GM18519 (cell line): ENCODE results near the gene ANKRD33.

ENCODE experiments used
- ATAC-seq: cut with Tn5 transposase; IDR thresholded peaks from one replicate; pipeline ENCODE4 v1.9.1; 2021; ENCODE audit warnings: mild to moderate bottlenecking, moderate library complexity; ENCODE audit not compliant: unreplicated experiment, low FRiP score

ANKRD33 gene, protein sequence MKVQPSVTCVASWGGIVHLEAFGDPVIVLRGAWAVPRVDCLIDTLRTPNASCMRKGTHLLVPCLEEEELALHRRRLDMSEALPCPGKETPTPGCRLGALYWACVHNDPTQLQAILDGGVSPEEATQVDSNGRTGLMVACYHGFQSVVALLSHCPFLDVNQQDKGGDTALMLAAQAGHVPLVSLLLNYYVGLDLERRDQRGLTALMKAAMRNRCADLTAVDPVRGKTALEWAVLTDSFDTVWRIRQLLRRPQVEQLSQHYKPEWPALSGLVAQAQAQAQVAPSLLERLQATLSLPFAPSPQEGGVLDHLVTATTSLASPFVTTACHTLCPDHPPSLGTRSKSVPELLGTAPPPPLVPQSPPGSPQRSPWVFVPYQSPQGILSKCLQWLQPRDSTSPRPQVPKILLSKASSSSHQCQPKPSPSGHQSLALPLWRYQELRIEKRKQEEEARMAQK

GRCh38 chr12:51887476-51888315, at the start of gene ANKRD33:
ANKRD33 (plus strand) TSS chr12:51888103; CDS start chr12:51888187, 84 bp downstream.
- no peak for ATAC-seq

DNA sequence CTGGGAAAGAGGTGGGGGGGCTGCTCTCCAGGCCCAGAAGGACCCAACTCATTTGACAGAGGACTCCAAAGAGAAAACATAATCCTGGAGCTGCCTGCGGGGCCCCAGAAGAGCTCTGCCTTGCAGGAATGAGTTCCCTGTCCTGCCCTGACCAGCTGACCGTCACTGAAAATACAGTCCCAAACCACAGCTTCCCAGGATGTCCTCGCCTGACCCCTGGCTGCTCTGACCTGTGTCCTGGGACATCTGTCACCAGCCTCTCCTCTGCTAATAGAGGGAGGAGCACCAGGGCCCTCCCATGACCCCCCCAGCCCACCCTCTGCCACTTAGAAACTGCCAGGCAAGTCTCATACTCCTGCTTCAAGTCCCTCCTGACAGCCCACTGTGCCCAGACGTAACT, 49.1 kb upstream of the ANKRD33 start:
- ATAC-seq: no peak

DNA sequence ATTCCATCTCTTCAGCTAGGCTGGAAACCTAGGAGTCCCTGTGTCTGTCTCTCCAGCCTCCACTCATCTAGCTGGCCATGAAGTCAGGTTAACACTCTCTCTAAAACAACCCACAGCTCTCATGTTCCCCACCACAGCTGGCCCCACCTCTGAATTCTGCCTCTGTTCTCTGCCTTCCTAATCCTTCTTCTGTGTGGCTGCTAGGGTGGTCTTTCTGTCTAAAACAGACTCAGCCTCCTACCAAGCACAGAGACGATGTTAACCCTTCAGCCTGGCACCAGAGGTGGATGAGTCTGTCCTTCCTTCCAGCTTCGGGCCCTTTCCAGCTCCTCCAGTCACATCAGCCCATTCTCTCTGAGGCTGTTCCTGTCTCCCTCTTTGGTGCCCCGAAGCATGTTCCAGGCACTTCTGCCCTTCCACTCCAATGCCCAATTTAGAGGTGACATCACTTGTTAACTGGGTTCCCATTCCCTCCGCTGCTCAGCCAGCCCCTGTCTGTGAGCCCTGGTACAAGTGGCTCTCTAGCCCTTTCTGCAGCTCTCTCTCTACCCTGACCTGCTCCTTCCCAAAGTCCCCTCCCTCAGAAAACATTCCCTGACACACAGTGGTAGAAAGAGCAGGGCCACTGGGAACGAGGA, 48.5 kb upstream of the ANKRD33 start:
- no peak for ATAC-seq

DNA sequence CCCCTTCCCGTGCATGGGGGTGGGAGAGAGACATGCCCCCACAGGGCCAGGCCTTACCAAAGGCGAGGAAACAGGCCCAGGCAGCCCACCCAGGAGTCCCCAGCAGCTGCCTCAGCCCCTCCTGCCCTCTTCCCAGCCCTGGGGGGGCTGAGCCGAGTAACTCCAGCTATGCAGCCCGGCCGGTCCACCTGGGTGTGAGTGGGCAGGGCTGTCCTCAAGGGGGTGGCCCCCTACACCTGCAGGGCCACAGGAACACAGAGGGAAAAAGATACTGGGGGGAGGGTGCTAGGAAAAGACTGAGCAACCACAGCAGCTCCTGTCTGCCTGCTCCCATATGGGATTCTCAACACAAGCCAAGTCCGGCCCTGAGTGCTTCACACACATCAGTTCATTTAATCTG, 46.9 kb upstream of the ANKRD33 start:
- ATAC-seq: no peak

DNA sequence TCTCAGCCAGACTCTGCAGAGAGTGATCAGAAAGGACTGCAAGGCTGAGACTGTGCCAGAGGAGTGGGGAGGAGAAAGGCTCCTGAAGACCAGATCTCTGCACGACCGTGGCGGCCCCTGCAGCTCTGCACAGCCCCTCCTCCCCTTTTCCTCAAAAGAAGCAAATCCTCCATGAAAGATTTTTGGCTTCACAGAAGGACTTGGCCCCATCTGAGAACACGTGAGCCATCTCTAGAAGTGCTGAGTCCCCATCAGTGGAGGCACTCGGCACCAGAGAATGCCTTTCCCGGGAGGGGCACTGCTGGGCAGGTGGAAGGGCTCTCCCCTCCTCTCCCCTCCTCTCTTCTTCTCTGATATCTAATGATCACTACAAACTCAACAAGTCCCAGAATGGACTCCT, 46.2 kb upstream of the ANKRD33 start:
- no peak for ATAC-seq

- ATAC-seq: no peak
These were observed 43.0 kb upstream of the ANKRD33 start for GRCh38 chr12:51844854-51845253.

- no peak for ATAC-seq
These were observed 42.4 kb upstream of the ANKRD33 start for GRCh38 chr12:51845482-51845881.

- no peak for ATAC-seq
These were observed 41.6 kb upstream of the ANKRD33 start for GRCh38 chr12:51846271-51846691.

GRCh38 chr12:51846911-51847642, 40.8 kb upstream of the ANKRD33 start:
- ATAC-seq: no peak

GRCh38 chr12:51847643-51848325, 40.1 kb upstream of the ANKRD33 start:
- no peak for ATAC-seq

DNA sequence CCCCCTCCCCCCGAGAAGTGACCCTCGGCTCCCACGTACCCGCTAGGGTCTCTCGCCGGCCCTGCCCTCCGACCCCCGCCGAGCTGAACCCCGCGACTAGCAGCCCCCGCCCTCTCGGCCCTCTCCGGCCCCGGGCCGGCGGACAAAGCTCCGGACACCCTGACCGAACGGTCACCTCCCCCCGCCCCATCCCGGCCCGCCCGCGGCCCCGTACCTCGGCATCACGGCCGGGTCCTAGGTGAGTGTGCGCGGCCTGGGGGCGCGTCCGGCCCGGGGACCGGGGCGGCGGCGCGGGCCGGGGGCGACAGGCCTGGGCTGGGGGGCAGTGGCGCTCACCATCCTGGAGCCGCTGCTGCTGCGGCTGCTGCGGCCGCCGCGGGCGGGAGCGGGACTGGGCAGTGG, 39.6 kb upstream of the ANKRD33 start, which contains the start of gene FIGNL2:
Gene FIGNL2, minus strand, starts transcription at position 393 of the 402 bp plus-strand sequence. CDS start 26,305 bp downstream, outside the sequence.
- ATAC-seq: no peak

DNA sequence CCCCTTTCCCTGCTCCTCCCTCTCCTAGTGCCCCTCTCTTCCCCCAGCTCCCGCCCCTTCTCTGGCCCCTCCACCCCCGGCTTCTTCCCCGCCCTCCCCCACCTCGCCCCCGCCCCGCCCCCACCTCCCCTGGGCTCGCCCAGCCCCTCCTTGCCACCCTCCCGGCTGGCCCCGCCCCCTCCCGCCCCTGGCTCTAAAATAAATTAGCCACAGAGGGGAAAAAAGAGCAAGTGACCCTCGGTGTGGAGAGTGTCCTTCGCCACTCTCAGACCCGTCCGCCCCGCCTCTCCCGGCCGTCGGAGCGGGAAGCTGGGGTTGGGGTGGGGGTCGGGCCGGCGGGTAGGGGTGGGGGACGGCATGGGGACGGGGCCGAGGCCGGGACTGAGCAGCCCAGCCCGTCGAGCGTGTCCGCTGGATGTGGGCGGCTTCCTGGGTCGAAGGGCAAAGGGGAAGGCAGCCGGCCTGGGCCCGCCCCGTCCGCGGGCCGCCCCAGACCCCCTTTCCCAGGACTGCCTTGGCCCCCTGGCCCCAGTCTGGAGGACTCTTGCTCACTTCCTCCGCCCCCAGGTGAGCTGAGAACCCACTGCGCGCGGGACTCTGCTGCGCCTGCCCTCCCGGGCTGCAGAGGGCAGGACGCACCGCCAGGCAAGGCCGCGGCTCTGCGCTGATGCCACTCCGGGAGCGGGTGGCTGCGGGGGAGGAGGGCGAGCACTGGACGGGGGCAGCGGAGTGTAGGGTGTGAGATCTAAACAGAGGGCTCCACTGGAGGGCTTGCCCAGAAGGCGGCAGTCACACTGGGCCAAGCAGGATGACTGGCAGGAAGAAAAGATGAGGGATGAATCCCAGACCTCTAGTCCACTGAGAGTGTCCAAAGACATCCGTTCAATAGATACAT, 38.8 kb upstream of the ANKRD33 start:
- no peak for ATAC-seq

- no peak for ATAC-seq
These were observed 37.6 kb upstream of the ANKRD33 start for GRCh38 chr12:51850081-51850964.

DNA sequence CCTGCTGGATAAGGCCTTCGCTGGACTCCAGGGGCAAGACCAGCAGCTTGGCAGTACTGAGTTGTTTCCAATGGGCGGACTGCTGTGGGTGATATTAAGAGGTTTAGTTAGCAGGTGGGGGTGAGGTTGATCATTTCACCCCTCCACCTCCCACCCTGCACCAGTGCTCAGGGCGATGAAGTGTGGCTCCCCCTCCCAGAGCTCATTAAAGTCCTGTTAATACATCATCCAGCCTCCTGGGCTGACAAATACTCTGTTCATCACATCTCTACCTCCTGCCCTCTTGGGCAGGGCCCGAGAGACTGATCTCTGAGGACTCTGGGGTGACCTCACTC, 37.0 kb upstream of the ANKRD33 start:
- ATAC-seq: no peak

DNA sequence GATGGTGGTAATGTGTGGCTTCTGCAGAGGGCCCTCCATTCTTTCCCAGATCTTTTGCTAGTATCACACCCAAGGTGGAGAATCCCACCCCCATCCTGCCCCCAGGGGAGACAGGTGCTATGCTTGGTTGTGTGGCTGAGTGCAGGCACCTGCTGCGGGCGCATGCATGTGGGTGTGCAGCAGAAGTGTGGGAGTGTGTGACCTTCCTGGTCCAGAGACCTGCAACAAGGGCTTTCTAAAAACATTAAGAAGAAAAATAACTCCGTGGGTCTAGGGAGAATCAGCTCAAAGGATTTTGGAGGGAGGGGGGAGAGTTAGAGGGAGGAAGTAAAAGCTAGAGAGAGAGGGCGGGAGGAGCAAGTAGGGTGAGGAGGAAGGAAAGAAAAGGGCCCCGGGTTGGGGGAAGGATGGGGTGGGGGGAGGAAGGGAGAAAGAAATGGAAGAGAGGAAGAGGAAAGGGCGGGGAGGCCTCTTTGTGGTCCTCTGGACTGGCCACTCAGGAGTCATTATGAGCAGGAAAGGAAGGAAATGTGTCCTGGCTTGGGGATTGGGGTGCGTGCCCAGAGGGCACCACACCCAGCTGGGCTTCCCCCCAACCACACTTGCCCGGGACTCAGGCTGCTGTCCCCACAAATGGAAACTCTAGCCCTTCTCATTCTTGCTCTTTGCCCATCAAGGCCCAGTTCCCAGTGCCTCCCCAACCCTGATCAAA, 36.3 kb upstream of the ANKRD33 start:
- ATAC-seq: no peak

- ATAC-seq: no peak
These were observed 35.3 kb upstream of the ANKRD33 start for GRCh38 chr12:51852404-51853137.
